ENCODE data around the gene SHISA6.

SHISA6 gene

DNA sequence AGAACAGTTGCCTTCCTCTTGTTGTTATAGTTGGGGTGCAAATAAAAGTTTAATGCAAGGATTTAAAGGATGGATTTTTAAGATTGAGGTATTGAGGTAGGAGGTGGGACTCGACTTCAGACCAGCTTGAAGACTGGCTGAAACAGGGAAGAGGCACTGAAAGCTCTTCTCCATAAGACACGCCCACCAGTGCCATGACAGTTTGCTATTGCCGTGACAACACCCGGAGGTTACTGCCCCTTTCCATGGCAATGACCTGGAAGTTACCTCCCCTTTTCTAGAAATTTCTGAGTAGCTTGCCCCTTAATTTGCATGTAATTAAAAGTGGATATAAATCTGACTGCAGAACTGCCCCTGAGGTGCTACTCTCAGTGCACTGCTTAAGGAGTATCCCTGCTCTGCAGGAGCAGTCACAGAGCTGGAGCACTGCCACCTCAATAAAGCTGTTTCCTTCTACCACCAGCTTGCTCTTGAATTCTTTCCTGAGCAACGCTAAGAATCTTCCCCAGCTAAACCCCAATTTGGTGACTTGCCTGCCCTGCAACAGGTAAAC lies 122.6 kb downstream of the SHISA6 start:
- DNase-seq, result no peak

DNA sequence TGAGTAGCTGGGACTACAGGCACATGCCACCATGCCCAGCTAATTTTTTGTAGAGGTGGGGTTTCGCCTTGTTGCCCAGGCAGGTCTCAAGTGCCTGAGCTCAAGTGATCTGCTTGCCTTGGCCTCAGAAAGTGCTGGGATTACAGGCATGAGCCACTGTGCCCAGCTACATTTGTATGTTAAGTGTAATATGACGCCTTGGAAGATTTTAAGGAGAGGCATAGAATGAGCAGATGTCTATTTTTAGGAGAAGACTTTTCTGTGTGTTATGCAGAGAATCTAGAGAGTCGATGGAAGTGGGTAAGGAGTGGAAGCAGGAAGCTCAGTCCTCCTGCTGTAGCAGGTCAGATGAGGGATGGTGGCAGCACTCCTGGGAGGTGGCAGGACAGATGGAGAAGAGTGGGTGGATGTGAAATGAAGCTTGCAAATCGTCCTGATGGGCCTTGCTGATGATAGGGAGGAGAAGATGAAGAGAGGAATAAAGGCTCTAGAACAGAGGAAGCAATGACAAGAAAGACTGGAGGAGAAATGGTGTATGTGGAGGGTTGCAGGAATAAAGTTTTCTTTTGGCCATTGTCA lies 125.3 kb downstream of the SHISA6 start:
- no peak for DNase-seq

DNA sequence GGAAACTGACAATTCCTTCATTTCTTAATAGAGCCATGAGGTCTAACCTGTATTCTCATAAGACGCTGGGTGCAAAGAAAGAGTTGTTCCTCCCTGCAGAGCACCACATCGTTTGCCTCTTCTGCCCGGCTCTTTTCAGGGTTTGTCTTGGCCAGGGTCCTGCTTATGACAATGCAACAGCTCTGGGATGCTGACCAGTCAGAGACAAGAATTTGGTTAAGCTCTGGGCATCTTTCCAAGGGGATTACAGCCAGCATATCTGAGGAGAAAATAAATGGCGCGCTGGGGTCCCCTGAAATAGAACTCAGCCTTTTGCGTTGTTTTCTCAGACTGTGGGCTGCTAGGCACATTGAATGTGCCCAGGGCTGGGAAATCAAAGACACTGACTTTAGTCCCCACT lies 128.6 kb downstream of the SHISA6 start:
- DNase-seq, result no peak

DNA sequence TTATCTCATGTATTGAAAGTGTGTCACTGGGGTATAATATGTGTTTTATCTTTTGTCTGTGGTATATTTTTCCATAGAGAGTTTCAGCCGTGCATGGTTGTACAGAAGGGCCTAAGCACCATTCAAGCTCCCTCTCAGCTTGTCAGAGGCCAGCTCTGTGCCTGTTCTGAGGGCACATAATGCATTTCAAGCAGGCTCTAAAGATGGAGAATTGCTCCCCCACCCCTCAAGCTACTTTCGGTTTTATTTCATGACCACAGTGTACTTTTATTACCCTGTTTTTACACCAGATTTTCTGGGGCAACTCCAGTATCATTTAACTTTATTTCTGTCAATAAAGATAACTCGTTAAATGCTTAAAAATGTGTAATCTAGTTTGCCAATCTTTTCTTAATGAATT lies 131.7 kb downstream of the SHISA6 start:
- DNase-seq, result no peak

DNA sequence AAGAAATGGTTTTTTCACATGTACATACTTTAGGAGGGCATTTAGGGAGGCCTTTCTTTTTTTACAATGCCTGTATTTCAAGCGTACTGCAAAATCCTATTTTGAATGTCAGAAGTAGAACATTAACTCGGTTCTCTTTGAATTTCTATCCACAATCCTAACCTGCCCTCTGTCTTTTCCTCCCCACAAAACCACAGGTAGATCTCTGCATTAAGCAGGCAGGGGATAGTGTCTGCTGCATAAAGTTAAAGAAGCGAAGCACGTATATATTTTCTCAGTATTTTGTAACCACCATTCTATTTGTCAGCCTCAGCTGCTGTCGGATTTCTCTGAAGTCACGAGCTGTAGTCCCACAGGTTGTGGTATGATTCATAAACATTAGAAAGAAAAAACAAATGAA lies 137.5 kb downstream of the SHISA6 start:
- no peak for DNase-seq

DNA sequence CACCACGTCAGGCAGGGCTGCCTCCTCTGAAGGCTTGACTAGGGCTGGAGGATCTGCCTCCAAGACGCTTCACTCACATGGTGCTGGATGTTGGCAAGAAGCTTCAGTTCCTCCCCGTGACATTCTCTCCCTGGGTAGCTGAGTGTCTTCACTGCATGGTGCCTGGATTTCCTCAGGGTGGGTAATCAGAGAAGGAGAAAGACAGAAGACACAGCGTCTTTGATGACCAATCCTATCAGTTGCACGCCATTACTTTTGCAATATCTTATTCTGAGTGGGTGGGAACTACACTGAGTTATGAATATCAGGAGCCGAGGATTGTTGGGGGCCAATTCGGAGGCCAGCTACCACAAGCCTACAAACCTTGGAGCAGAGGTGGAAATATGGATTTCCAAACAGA lies 139.7 kb downstream of the SHISA6 start:
- no peak for DNase-seq

DNA sequence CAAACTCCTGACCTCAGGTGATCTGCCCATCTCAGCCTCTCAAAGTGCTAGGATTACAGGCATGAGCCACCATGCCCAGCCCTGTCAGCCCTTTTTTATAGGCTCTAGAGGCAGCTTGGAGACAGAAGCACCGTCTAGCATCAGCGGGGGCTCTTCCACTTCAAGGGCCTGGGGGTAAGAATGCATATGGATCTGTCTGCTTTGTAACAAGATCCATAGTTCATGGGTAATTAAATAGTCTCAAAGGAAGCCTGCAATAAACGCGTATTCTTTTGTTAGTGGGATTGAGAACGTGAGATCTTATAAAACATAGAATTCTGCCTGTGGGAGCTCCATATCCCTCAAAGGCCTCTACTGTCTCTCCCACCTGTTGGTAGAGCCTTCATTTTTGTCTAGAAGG lies 142.1 kb downstream of the SHISA6 start:
- no peak for DNase-seq

DNA sequence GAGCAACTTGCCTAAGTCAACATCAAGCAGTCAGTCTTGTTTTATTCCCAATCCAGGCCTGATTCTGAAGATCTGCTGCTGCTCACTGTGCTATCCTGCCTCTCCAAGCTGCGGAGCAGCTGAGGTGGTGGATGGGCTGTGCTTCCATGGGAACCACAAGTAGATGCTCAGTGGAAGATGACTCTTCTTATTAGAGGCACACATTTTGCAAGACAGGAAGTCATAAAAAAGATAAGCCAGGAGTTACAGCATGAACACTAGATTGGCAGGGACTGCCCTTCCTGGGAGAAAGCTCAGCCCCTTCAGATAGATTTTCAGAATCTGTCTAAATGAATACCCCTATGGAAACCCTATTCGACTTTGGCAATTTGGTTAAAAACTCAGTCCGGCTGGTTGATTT lies 143.1 kb downstream of the SHISA6 start:
- no peak for DNase-seq

DNA sequence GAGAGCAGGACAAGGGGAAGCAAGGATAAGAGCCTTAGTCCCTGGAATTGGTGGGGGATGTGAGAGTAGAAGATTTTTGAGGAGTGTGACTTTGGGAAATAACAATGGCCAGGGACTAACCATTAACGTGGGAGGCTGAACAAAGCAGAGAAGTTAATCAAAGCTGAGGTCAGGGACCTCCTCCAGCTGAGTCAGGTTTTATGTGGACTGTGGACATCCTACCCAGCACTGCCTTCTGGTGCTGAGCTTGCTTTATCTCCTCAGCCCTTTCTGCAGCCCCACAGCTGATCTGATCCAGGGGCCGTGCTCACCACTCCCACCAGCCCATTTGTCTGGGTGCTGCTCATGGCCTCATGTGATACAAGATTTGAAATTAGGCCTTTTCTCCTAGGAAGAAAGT lies 146.6 kb downstream of the SHISA6 start:
- DNase-seq, result no peak

DNA sequence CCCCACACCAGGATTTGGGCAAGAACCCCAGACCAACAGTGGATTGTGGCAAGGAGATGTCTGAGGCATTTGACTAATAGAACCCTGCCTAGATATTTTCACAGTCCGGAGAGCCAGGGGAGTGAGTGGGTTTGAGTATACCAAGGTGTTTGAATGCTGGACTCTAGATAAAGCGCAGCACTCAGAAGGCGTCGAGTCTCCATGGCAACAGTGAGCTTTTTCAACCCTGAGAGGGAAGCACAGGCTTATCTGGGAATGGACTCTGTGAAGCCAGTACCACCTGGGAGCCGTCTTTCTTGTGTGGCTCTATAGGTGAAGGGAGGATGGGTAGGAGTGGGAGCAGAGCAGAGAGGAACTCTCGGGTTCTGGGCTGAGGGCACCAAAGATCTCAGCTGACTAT lies 147.0 kb downstream of the SHISA6 start:
- no peak for DNase-seq

DNA sequence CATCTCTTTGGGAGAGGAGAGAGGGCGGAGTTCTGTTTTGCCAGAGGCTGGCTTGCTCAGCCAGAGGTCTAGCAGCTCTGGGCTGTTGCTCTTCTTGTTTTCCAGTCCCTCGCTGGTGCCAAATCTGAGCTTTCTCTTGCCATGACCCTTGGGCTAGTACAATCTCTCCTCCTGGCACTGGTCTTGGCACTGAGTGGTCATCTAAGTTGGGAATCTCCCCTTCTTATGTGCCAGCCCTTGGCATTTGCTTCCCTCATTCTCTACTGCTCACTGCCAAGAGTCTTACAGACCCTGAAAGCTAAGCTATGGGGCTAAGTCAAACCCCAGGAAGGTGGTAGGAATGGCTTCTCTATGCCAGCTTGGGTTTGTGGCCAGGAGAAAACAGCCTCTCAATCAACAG lies 148.6 kb downstream of the SHISA6 start:
- no peak for DNase-seq

DNA sequence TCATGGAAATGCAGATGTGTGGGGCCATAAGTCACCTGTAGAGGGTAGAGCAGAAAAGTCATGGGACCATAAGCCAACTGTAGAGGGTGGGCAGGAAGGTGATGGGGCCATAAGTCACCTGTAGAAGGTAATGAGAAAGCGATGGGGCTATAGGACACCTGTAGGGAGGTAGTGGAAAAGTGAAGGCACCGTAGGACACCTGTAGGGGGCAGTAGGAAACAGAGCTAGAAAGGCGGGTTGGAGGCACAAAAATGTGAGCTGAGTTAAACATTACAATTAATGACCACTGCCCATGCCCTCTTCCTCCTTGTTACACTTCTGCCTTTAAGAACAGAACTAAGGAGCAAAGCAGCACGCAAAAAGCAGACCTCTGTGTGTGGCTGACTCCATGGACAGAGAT lies 150.1 kb downstream of the SHISA6 start:
- DNase-seq, result no peak

DNA sequence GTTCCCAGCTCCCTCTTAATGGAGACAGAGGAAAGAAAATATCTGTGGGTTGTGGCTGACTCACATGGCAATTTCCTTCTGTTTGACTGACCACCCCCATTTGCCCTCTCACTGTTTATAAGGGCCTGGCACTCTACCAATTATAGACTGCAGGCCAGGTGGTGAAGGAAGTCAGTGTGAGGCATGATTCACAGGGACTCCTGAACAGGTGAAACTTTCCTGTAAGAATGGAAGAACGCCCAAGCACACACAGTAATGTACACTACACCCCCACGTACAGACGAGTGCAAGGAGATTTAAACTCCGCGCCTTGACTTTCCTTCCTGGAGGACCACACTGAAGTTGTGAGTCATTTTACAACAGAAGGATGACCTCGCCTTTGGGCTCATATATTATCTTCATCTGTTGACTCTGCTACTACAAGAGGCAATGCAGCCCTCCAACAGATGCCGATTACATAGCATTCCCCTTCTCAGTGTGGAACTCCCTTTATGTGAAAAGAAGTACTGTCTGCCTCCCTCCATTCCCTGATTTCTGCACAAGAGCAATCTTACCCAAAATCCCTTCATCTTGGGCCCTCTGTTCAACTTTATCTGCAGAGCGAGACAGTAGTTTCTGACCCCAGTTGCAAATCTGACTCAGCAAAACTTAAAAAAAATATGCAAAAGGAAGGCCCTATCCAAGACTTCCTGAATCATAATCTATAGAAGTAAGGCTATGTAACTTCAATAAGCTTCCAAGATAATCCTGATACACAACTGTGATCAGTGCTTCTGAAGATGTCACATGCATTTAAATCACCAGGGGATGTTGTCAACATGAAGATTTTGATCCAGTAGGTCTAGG lies 163.6 kb downstream of the SHISA6 start:
- DNase-seq, result no peak

DNA sequence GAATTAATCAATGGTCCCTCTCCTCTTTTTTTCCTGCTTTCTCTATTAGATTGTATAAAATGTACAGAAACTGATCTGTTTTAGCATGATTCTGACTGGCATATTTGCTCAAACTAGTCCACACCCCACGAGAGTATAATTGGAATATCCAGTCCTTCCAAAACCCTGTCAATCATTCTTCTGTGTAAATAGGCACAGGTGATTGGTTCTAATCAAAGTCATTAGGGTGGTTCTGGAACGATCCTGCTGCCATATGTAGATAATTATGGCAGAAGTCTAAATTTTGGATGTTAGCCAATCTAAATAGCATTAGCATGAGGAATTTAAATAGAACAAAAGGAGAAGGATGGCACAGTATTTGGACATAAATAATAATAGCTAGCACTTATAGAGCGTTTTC lies 165.7 kb downstream of the SHISA6 start:
- DNase-seq, result no peak

DNA sequence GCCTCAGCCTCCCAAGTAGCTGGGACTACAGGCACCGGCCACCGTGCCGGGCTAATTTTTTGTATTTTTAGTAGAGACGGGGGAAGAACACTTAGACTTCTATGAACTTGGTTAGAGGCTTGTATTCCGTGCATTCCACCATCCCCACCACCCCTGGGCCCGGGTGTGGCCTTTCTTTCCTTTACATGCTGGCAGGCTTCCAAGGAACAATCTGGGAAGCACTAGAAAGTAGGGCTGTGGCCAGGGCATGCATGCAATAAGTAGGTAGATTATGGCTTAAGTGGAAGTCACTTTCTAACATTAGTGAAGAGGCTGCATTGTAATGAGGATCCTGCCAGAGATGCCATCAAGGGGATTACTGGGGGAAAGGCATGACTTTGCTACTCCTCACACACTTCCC lies 171.6 kb downstream of the SHISA6 start:
- no peak for DNase-seq

DNA sequence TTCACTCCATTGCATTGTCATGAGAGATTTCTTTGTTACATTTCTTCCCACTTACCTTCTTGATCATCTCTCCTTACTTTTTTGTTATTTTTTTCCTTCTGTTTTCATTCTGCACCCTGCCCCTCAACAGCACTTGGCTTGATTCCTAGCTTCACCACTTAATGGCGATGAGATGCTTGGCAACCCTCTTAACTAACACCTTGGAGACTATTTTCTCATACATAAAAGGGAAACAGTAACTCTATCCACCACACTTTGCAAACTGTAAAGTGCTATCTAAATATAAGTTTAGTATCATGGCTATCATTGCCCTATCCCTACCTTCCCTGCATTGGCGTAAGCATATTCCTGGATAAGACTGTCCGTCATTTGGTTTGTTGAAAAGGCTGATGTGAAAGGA lies 177.3 kb downstream of the SHISA6 start:
- DNase-seq, result no peak

DNA sequence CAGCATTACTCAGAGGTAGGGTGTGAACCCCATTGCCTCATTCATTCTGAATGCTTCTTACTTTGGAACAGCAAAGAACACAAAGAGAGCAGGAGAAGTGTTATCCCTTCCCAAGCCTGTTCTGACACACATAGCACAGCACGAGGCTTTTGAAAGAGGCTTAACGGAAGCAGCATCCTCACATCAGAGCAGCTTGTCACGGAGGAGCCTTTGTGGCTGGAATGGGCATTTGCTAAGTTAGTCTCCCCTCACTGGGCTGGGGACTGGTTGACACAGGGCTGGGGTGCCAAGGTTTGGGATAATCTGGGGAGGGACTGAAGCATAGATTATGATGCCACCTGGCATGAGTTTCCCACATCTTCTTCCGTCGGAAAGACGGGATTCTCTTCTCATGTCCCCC lies 189.7 kb downstream of the SHISA6 start:
- no peak for DNase-seq

DNA sequence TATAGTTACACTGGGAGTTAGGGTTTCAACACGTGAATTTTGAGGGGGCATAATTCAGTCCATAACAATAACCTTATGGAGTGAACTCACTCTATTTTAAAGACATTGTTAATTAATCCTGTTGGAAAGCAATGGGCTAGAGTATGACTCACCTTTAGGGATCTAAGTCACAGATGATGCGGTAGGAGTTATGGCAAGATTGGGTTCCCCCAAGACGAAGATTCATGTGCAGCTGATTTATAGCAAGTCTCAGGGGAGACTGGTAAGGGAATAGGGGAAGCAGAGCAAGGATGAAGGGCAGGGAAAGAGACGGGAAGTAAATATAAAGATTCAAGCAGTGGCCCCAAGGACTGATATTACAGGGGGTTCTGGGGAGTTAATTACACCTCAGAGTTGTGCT lies 197.7 kb downstream of the SHISA6 start:
- DNase-seq, result no peak

DNA sequence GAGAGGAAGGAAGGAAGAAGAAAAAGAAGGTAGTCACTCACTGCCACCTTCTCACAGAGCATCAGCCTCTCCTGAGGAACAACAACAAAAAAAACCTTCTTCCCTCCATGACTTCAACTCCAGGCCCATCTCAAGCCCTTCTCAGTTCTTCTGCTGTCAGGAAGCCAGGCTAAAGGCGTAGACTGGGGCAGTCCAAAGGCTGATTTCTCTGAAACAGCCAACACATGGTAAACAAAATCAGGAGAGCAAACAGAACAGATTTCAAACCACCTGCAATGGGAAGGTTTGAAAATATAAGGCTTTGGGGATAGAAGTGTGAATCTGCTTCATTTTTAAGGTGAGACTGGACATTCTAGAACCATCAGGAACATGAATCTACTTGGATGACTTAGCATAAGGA lies 200.0 kb downstream of the SHISA6 start:
- no peak for DNase-seq

DNA sequence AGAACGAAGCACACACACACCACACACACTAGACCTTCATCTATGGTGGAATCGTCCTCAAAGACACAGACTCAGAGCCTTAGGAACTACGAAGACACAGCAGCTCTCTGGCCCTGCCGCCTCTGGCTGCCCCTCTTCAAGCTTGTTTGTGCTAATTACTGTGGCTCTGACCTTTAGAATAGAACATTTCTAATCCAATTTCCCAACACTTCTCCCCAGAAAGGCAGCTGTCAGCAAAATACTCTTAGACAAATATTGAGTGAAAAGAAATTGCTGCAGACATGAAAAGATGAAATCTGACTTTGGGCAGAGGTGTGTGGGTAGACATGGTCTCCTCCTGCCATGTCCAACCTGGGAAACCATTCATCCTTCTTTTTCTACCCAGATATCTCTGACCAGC lies 205.3 kb downstream of the SHISA6 start:
- DNase-seq, result no peak

DNA sequence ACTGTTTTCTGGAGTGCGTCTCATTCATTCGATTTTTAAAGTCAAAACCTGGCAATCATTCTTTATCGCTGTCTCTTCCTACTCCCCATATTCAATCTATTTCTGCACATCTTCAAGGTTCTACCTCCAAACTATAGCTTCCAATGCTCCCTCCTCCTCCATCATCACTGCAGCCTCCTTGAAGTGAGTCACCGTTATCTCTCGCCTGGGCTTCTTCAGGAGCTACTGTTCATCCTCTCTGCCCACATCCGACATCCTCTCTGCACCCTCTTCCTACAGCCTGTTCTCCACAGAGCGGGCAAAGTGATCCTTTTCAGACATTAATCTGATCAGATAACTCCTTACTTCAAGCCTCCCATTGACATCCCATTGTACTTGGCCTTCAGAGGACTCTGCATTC lies 213.1 kb downstream of the SHISA6 start:
- no peak for DNase-seq

DNA sequence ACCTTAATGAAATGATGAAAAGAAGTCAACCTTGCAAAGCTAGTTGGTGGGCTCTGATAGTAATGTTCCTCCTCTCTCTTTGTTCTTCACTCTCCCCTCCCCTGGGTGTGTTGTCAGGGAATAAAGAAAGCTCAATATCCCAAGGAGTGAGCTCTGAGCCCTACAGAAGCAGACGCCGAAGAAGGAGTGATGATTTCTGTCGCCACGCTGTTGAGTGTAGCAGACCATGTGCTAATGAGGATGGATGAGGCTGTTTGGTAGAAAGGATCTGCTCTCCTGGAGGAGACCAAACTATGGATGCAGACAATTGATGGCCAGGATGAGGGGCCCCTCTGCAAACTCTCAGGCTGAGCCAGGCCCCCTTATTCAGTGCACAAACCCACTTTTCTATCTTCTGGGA lies 217.3 kb downstream of the SHISA6 start:
- DNase-seq, result no peak

DNA sequence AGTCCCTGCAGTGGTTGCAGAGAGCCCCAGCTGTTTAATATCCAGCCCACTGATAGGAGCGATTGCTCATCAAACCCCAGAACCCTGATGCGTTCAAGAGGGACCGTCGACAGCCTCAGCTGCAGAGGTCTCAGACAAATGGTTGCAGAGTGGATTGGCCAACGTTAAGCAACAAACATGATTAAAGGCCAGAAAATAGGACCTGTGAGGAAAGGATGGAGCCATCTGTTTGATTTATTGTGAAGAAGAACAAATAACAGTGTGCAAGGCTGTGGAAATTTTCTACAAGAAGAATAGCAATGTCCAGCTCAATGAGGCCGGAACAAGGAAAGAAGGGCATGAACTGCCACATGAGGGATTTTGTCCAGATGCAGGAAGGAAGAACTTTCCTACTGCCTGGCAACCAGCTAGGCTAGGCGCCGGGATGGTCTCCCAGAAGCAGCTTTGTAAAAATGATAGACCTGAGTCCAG lies 218.9 kb downstream of the SHISA6 start:
- no peak for DNase-seq

DNA sequence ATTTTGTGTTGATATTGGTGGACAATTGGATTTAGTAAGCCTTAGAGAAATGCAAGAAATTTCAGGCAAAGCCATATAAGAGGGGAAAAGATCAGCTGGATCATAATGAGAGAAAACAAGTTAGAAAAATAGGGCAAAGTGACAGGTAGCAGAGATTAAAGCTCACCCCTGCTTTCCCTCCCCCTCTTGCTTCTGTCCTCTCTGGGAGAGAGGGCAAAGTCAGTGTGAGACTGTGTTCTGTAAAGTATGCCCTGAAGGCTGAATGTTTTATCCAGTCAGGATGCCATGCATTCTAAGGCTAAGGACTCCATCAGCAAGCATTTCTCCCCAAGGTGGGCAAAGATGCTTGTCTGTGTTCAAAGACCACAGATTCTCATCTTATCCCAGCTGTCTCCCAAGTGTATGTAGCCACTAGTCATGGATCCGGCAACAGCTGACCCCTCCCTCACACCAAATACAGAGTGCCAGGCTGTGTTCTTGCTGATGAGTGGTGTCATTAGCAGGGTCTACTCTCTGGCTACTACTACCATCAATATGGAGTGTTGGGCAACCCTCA lies 221.1 kb downstream of the SHISA6 start:
- DNase-seq, result no peak
